Left lobe of liver (tissue), 1 donor: ENCODE results near the gene SH3BGRL. TPM values are rescaled to one million over a fixed set of nuclear protein-coding genes. Genes with fewer than 3 reads are reported as not detected.

ENCODE experiments used
- total RNA-seq: library from RNA; stranded (reverse); gene quantifications from one replicate; pipeline ENCODE4 v1.2.1, GENCODE V29; 2021
- donor health status: DM: no; HTN: yes; CAD: no.

The SH3BGRL gene
- total RNA-seq, 1 donor from 2014 or later: 10.5 TPM

Other genes with a start within 250 kb of the SH3BGRL start
- gene HMGN5, start 189 bp upstream of the SH3BGRL start, total RNA-seq: 2.5 TPM